K562 (cell line): ENCODE measurements around the gene UBXN2A. TPM values are rescaled to one million over a fixed set of nuclear protein-coding genes. Genes with fewer than 3 reads are reported as not detected.

ENCODE experiments used
- ATAC-seq: fragments of 200-7000 bp; cut with Tn5 transposase; 3 replicates; pipeline ENCODE4 v1.9.1; 2020; ENCODE audit warnings: moderate library complexity
- BruUV-seq: library from RNA; stranded (reverse); fragments of 400-500 nt; replicated peaks from 2 replicates; lab custom pipeline; 2021; lab: Mats Ljungman, UMichigan
- CTCF ChIA-PET: fragments of 300-600 bp; formaldehyde crosslinking; extraction: SDS; loops from one replicate; lab custom pipeline; 2021; ENCODE audit warnings: low intra/inter-chr PET ratio; lab: Yijun Ruan, JAX
- POLR2A ChIA-PET: fragments of 300-600, 350-650 bp; sonication (Branson Sonifier 250); formaldehyde crosslinking; extraction: SDS; loops from one replicate; lab custom pipeline; 2021; ENCODE audit warnings: antibody characterized with exemption, inconsistent platforms; lab: Yijun Ruan, JAX
- DNase-seq, 4 experiments: peaks; one replicate each; pipeline versions ENCODE4 v3.0.0 to v3.0.0-alpha.2; 2011 to 2018; ENCODE audit warnings: low spot score in 3 of 4, mixed read lengths in 3 of 4; ENCODE audit errors: extremely low read depth in 1 of 4
- FAIRE-seq: peaks from 2 replicates; lab custom pipeline; 2011; peaks lifted over from hg19 to GRCh38; lab: Jason Lieb, UNC
- H2AFZ ChIP-seq: 2 replicates; pipeline ENCODE4 v1.6.0; 2011; ENCODE audit warnings: low read depth, low read length, control low read depth, inconsistent platforms
- H3K27ac ChIP-seq: fragments of 200-600 bp; 3 replicates; pipeline ENCODE4 v1.8.0; 2011; ENCODE audit warnings: low read depth, mild to moderate bottlenecking, control low read depth, inconsistent platforms, low read length, moderate library complexity, mixed read lengths; ENCODE audit errors: extremely low read depth
- H3K27me3 ChIP-seq, 2 experiments: fragments of 300-600 bp in 1 of 2; 2 replicates in 1 of 2; 3 replicates in 1 of 2; pipeline versions ENCODE4 v1.6.0 to v1.8.0; 2011; ENCODE audit warnings: inconsistent platforms in 2 of 2, low read length in 2 of 2, mild to moderate bottlenecking in 1 of 2, mixed read lengths in 1 of 2, moderate library complexity in 1 of 2; ENCODE audit not compliant: control insufficient read depth in 2 of 2, insufficient read depth in 2 of 2
- H3K36me3 ChIP-seq: fragments of 300-600 bp; 3 replicates; pipeline ENCODE4 v1.8.0; 2011; ENCODE audit warnings: mild to moderate bottlenecking, low read length, inconsistent platforms; ENCODE audit not compliant: control insufficient read depth, insufficient read depth
- H3K4me1 ChIP-seq, 2 experiments: fragments of 200-600 bp in 1 of 2; replicated peaks in 1 of 2; 2 replicates in 1 of 2; 3 replicates in 1 of 2; pipeline versions ENCODE4 v1.5.1 to v1.8.0; 2011; ENCODE audit warnings: inconsistent platforms in 2 of 2, low read length in 2 of 2, mild to moderate bottlenecking in 1 of 2, mixed read lengths in 1 of 2, moderate library complexity in 1 of 2; ENCODE audit not compliant: control insufficient read depth in 2 of 2, insufficient read depth in 2 of 2
- H3K4me2 ChIP-seq: 2 replicates; pipeline ENCODE4 v1.6.1; 2011; ENCODE audit warnings: low read length, control low read depth, inconsistent platforms, mixed read lengths; ENCODE audit not compliant: insufficient read depth
- H3K4me3 ChIP-seq: fragments of 200-600 bp; sonication (generic), shearing (Covaris generic); 2 replicates; pipeline ENCODE4 v1.5.1; 2016; ENCODE audit warnings: control low read depth, inconsistent platforms
- H3K79me2 ChIP-seq: fragments of 200-600 bp; 3 replicates; pipeline ENCODE4 v1.8.0; 2011; ENCODE audit warnings: low read length, inconsistent platforms; ENCODE audit not compliant: control insufficient read depth, insufficient read depth
- H3K9ac ChIP-seq, 2 experiments: 2 replicates each; pipeline versions ENCODE4 v1.6.0 to v1.6.1; 2011; ENCODE audit warnings: low read depth in 2 of 2, low read length in 2 of 2, control low read depth in 1 of 2, inconsistent platforms in 1 of 2, mild to moderate bottlenecking in 1 of 2, mixed read lengths in 1 of 2; ENCODE audit not compliant: insufficient read depth in 1 of 2
- H3K9me1 ChIP-seq: one replicate; pipeline ENCODE4 v1.6.0; 2011; ENCODE audit warnings: inconsistent platforms, mild to moderate bottlenecking, low read length, moderate library complexity; ENCODE audit not compliant: control insufficient read depth, insufficient read depth
- H3K9me3 ChIP-seq: replicated peaks from 2 replicates; pipeline ENCODE4 v1.5.1; 2011; ENCODE audit warnings: low read depth, low read length, inconsistent platforms; ENCODE audit not compliant: control insufficient read depth, insufficient read depth
- H4K20me1 ChIP-seq: replicated peaks from 2 replicates; pipeline ENCODE4 v1.6.1; 2011; ENCODE audit warnings: low read length, inconsistent platforms, mixed read lengths; ENCODE audit not compliant: control insufficient read depth, insufficient read depth
- BRD9 ChIP-seq: fragments of 450-650 bp; IDR thresholded peaks from 2 replicates; pipeline ENCODE4 v1.6.1; 2018; ENCODE audit warnings: low read depth; ENCODE audit not compliant: partially characterized antibody
- CEBPB ChIP-seq: fragments of 450-650 bp; IDR thresholded peaks from 2 replicates; pipeline ENCODE4 v1.6.1; 2016; ENCODE audit warnings: missing genetic modification characterization, missing compliant biosample characterization
- ETS2 ChIP-seq: IDR thresholded peaks from 2 replicates; pipeline ENCODE4 v1.6.1; 2016; ENCODE audit warnings: borderline replicate concordance, missing genetic modification characterization, mild to moderate bottlenecking, moderate library complexity, missing compliant biosample characterization; ENCODE audit not compliant: poor library complexity, severe bottlenecking
- MAFK ChIP-seq: IDR thresholded peaks from 2 replicates; pipeline ENCODE4 v1.6.1; 2011; ENCODE audit warnings: low read length, improper control_type of control experiment
- NFIC ChIP-seq: fragments of 450-650 bp; IDR thresholded peaks from 2 replicates; pipeline ENCODE4 v1.6.1; 2017; ENCODE audit warnings: mild to moderate bottlenecking, inconsistent platforms
- POLR2G ChIP-seq: fragments of 200-400 bp; formaldehyde crosslinking; IDR thresholded peaks from 2 replicates; pipeline ENCODE4 v1.6.1; 2017; ENCODE audit warnings: low read depth, mild to moderate bottlenecking, antibody characterized with exemption, low read length, moderate library complexity
- SMARCB1 ChIP-seq: IDR thresholded peaks from 2 replicates; pipeline ENCODE4 v1.6.1; 2011; ENCODE audit warnings: improper control_type of control experiment, low read depth; ENCODE audit not compliant: insufficient read length
- ZC3H4 ChIP-seq: sonication (generic); formaldehyde crosslinking; IDR thresholded peaks from 2 replicates; pipeline ENCODE4 v1.9.0; 2021; ENCODE audit warnings: missing genetic modification reagents, borderline replicate concordance
- WGBS: fragments of 100-300 bp; shearing (Covaris generic); methylation state at CpG from one replicate; pipeline ENCODE4 v1.1.6; 2016; ENCODE audit warnings: low coverage, mixed read lengths; ENCODE audit not compliant: insufficient coverage; ENCODE audit errors: missing lambda C conversion rate; 5-methylcytosine and 5-hydroxymethylcytosine counted together
- in situ Hi-C: fragments of 300-500 bp; cut with MboI; formaldehyde crosslinking; loops from 4 replicates; pipeline ENCODE4 v1.15.0; 2018; ENCODE audit warnings: inconsistent platforms, mixed read lengths
- intact Hi-C: fragments of 100-400 bp; cut with micrococcal nuclease; formaldehyde crosslinking; loops from 2 replicates; pipeline ENCODE4 v1.14.2; 2022
- polyA plus RNA-seq, 8 experiments: library from polyadenylated mRNA; depleted of rRNA in 4 of 8; stranded (reverse) in 5 of 8; unstranded in 3 of 8; fragments of >200 nt; fragmentation: Nextera tagmentation in 2 of 8; fragmentation: Illumina TruSeq in 1 of 8; extraction: Ambion mirVana in 2 of 8; extraction: Trizol in 1 of 8; gene quantifications; 2 replicates each; pipeline versions ENCODE4 v1.2.1 to v1.2.3, GENCODE V29; 2011 to 2014; ENCODE audit warnings: inconsistent platforms in 1 of 8, missing spikeins in 1 of 8
- total RNA-seq, 7 experiments: library from RNA; depleted of rRNA in 6 of 7; stranded (reverse); fragments of >200 nt in 6 of 7; fragmentation: Illumina TruSeq in 2 of 7; extraction: Trizol in 2 of 7; gene quantifications; 2 replicates each; pipeline versions ENCODE4 v1.2.1 to v1.2.3, GENCODE V29; 2011 to 2021; ENCODE audit warnings: low replicate concordance in 1 of 7
- TF ChIP-seq, protein P1 (sequence below): fragments of 200-400 bp; formaldehyde crosslinking; IDR thresholded peaks from 2 replicates; pipeline ENCODE4 v1.6.1; 2017; ENCODE audit warnings: mild to moderate bottlenecking, low read depth, low read length, moderate library complexity

Gene UBXN2A
- total and polyA plus RNA-seq, 9 of the 15 experiments (the other 6 are each of a cell fraction or from before 2014, with no cell fraction given), result 3.4 to 25.6 (median 16.0) TPM

DNA sequence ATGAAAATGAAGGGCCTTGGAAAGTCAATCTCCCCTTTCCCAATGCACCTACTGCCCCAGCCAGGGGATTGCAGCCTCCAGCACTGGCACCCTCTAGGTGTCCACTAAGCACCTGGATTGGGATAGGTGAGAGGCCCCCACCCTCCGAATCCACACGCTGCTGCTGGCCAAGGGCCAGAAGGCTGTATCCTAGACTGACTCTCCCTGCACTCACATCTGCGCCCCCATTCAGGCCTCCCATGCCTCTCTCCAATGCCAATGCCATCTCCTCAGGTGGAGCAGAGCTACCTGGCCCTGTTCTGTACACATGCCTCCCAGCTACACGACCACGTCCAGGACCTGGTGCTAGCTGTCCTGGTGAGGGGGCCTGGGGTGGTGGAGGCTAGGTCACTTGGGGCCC is 79.5 kb downstream of the UBXN2A start (continued):
- no peak for TF ChIP-seq ETS2 (tag)
- no peak for TF ChIP-seq ZC3H4 (CRISPR knock-in tag)
- TF ChIP-seq MAFK, result no peak
- TF ChIP-seq, protein P1, sequence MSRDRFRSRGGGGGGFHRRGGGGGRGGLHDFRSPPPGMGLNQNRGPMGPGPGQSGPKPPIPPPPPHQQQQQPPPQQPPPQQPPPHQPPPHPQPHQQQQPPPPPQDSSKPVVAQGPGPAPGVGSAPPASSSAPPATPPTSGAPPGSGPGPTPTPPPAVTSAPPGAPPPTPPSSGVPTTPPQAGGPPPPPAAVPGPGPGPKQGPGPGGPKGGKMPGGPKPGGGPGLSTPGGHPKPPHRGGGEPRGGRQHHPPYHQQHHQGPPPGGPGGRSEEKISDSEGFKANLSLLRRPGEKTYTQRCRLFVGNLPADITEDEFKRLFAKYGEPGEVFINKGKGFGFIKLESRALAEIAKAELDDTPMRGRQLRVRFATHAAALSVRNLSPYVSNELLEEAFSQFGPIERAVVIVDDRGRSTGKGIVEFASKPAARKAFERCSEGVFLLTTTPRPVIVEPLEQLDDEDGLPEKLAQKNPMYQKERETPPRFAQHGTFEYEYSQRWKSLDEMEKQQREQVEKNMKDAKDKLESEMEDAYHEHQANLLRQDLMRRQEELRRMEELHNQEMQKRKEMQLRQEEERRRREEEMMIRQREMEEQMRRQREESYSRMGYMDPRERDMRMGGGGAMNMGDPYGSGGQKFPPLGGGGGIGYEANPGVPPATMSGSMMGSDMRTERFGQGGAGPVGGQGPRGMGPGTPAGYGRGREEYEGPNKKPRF, result no peak
- no peak for TF ChIP-seq SMARCB1
- TF ChIP-seq NFIC, result peak; percentile 50

DNA sequence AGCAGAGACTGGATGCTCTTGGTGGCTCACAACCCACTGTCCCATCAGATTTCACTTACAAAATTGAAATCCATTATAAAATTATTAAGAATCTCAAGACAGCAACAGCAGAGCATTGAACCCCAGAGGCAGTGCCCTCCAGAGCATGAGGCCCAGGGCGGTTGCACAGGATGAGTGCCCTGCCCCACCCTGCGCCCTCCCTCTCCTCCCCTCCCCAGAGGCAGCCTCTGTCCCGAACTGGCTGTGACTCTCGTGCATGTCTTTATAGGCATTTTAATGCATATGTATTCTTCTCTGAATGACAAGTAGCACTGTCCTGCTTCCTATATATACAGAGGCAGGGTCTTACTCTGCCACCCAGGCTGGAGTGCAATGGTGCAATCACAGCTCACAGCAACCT is 80.0 kb downstream of the UBXN2A start:
- no peak for FAIRE-seq
- no peak overlapping the region for H3K4me2 ChIP-seq
- no peak for DNase-seq
- BruUV-seq, result no TSS peak
- in situ Hi-C loops, result no loop called here
- peaks cover 14% of the 10 kb centered on the region for H4K20me1 ChIP-seq
- TF ChIP-seq CEBPB (tag), result no peak
- 0 out of 2 replicates have a peak, but pooled peaks have one; percentile 24 for TF ChIP-seq POLR2G
- TF ChIP-seq BRD9, result no peak
- no peak overlapping the region for H3K4me3 ChIP-seq
- CTCF ChIA-PET, result no interaction called here
- POLR2A ChIA-PET, result interaction anchor here (0.7 to 1.4 kb wide), 2 partner anchors 8 to 10 kb away, joined by 3 read pairs; partner anchors contain the start of gene MFSD2B
- H3K27me3 ChIP-seq, result no peaks in the 10 kb centered on the region
- H3K36me3 ChIP-seq, result peaks cover 32% of the 10 kb centered on the region
- peaks cover 9 to 43% of the 10 kb centered on the region in 2 experiments; a peak in 4 of 5 replicates for H3K4me1 ChIP-seq
- no peak overlapping the region for H3K27ac ChIP-seq
- WGBS, result 31% methylated on average over 2 of the region's 4 CpGs
- H3K79me2 ChIP-seq, result no peaks in the 10 kb centered on the region
- ATAC-seq, result no peak
- no peak overlapping the region for H2AFZ ChIP-seq
- no peak overlapping the region for H3K9ac ChIP-seq
- intact Hi-C loops, result loop anchor here (5.0 kb wide), 1 partner anchor 42 kb away; no protein-coding TSS in a partner anchor
- peaks cover 3% of the 10 kb centered on the region for H3K9me1 ChIP-seq
- H3K9me3 ChIP-seq, result no peaks in the 10 kb centered on the region
